SK-N-MC (cell line): ENCODE data around the gene B4GALT4.

Experiments used
- DNase-seq: peaks from one replicate; pipeline ENCODE4 v3.0.0-alpha.2; 2011; ENCODE audit warnings: low read depth, low spot score
- H3K27ac ChIP-seq: fragments of 200-600 bp; sonication (generic); 2 replicates; pipeline ENCODE4 v1.5.1; 2016; ENCODE audit warnings: mixed run types
- H3K36me3 ChIP-seq: fragments of 200-600 bp; sonication (generic); 2 replicates; pipeline ENCODE4 v1.6.1; 2017; ENCODE audit warnings: antibody characterized with exemption, low read length, mixed read lengths; ENCODE audit not compliant: insufficient read depth
- H3K4me3 ChIP-seq: fragments of 200-600 bp; sonication (generic); 2 replicates; pipeline ENCODE4 v1.5.1; 2016
- H3K9ac ChIP-seq: fragments of 200-600 bp; sonication (generic); 2 replicates; pipeline ENCODE4 v1.8.0; 2017; ENCODE audit warnings: mixed run types, mixed read lengths; ENCODE audit not compliant: insufficient read length
- H3K9me3 ChIP-seq: fragments of 200-600 bp; sonication (generic); 2 replicates; pipeline ENCODE4 v1.6.1; 2017; ENCODE audit warnings: low read depth, mild to moderate bottlenecking, antibody characterized with exemption, low read length, moderate library complexity, mixed read lengths
- EZH2 ChIP-seq: fragments of 200-600 bp; sonication (generic); IDR thresholded peaks from one replicate; pipeline ENCODE4 v1.6.1; 2017; ENCODE audit warnings: antibody characterized with exemption
- FOXP2 ChIP-seq: optimal IDR thresholded peaks from 2 replicates; pipeline ENCODE3; 2011; ENCODE audit warnings: mild to moderate bottlenecking, moderate library complexity; ENCODE audit not compliant: insufficient read depth; ENCODE audit errors: extremely low read length, control extremely low read depth
- POLR2AphosphoS5 ChIP-seq: IDR thresholded peaks from 2 replicates; pipeline ENCODE4 v1.6.1; 2012; ENCODE audit warnings: mild to moderate bottlenecking, low read depth, low read length, borderline replicate concordance

Gene B4GALT4

DNA sequence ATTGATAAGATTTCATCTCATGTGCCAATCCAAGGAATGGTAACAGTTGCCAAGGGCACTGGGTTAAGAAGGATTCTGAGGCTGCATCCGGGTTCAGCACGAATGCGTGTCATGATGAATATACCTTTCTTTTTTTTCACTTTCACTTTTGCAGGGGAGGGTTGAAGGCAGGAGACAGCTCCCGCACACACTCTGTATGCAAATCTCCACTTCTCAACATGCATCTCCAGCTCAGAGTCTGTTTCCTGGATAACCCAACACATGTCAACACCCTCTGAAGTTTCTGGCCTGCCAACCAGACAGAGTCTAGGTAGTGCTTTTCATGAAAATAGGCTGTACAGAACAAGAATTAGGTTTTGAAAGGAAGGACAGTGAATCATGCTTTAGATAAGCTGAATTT is 21.6 kb downstream of the B4GALT4 start:
- Histone ChIP-seq H3K27ac (no peak overlapping the region), H3K9me3 (no peaks in the 10 kb centered on the region), H3K4me3 (no peak overlapping the region), H3K9ac (no peak overlapping the region), H3K36me3 (peaks cover 5% of the 10 kb centered on the region; the same call in 1 of the 2 replicates)
- DNase-seq: no peak
- TF ChIP-seq EZH2: no peak
- no peak for TF ChIP-seq POLR2AphosphoS5
- TF ChIP-seq FOXP2: no peak

- Histone ChIP-seq H3K27ac (no peak overlapping the region), H3K4me3 (no peak overlapping the region), H3K36me3 (peaks cover 10% of the 10 kb centered on the region; the same call in 1 of the 2 replicates), H3K9me3 (no peaks in the 10 kb centered on the region), H3K9ac (no peak overlapping the region)
- no peak for DNase-seq
- TF ChIP-seq POLR2AphosphoS5 (no peak), FOXP2 (no peak), EZH2 (no peak)
Observed at GRCh38 chr3:119211803-119212202, 28.9 kb downstream of the B4GALT4 start.

- H3K4me3 ChIP-seq: no peak overlapping the region
- DNase-seq: no peak
- H3K9ac ChIP-seq: no peak overlapping the region
- H3K36me3 ChIP-seq: peaks cover 10% of the 10 kb centered on the region; the same call in 1 of the 2 replicates
- no peak overlapping the region for H3K27ac ChIP-seq
- TF ChIP-seq POLR2AphosphoS5 (no peak), FOXP2 (no peak), EZH2 (no peak)
- no peaks in the 10 kb centered on the region for H3K9me3 ChIP-seq
Observed at GRCh38 chr3:119211193-119211592, 29.5 kb downstream of the B4GALT4 start.

- Histone ChIP-seq H3K9me3 (no peaks in the 10 kb centered on the region), H3K27ac (no peak overlapping the region), H3K9ac (no peak overlapping the region), H3K36me3 (0 out of 2 replicates have a peak, but pooled peaks cover 5% of the 10 kb centered on the region), H3K4me3 (no peak overlapping the region)
- TF ChIP-seq POLR2AphosphoS5: no peak
- TF ChIP-seq EZH2: no peak
- no peak for TF ChIP-seq FOXP2
- DNase-seq: no peak
Observed at GRCh38 chr3:119207512-119207875, 33.2 kb downstream of the B4GALT4 start.

GRCh38 chr3:119206611-119207511 is 33.8 kb downstream of the B4GALT4 start:
- no peak for DNase-seq
- H3K9ac ChIP-seq: no peak overlapping the region
- no peak overlapping the region for H3K4me3 ChIP-seq
- no peaks in the 10 kb centered on the region for H3K9me3 ChIP-seq
- no peaks in the 10 kb centered on the region for H3K36me3 ChIP-seq
- TF ChIP-seq POLR2AphosphoS5: no peak
- no peak for TF ChIP-seq FOXP2
- TF ChIP-seq EZH2: no peak
- no peak overlapping the region for H3K27ac ChIP-seq

- Histone ChIP-seq H3K4me3 (no peak overlapping the region), H3K36me3 (no peaks in the 10 kb centered on the region), H3K27ac (no peak overlapping the region), H3K9me3 (no peaks in the 10 kb centered on the region), H3K9ac (no peak overlapping the region)
- TF ChIP-seq POLR2AphosphoS5 (no peak), FOXP2 (no peak), EZH2 (no peak)
- no peak for DNase-seq
Observed at GRCh38 chr3:119205685-119206084, 35.0 kb downstream of the B4GALT4 start.

- TF ChIP-seq POLR2AphosphoS5 (no peak), FOXP2 (no peak), EZH2 (no peak)
- H3K36me3 ChIP-seq: no peaks in the 10 kb centered on the region
Observed at GRCh38 chr3:119205209-119205608, 35.5 kb downstream of the B4GALT4 start.

DNA sequence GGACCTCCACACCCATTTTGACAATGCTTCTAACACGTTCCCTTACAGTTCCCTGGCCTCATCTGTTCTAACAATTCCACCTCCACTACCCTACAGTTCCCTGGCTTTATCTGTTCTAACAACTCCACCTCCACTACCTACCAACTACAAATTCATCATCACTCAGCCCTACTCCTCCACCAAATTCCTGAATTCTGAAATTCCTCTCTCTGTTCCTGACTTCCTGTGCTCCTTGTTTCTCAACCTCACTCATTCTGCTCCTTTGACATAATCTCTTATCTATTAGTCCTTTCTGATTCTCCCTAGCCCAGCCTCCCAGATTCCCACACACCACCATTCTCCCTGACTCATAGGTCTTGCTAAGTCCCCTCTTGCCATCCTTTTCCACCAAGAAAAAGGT is 44.8 kb downstream of the B4GALT4 start:
- DNase-seq: no peak
- no peaks in the 10 kb centered on the region for H3K36me3 ChIP-seq
- H3K9me3 ChIP-seq: no peaks in the 10 kb centered on the region
- TF ChIP-seq FOXP2: no peak
- TF ChIP-seq POLR2AphosphoS5: no peak
- no peak for TF ChIP-seq EZH2
- no peak overlapping the region for H3K4me3 ChIP-seq
- no peak overlapping the region for H3K27ac ChIP-seq
- H3K9ac ChIP-seq: no peak overlapping the region

More at GRCh38 chr3:119205209-119205608, 35.5 kb downstream of the B4GALT4 start:
- Histone ChIP-seq H3K9ac (no peak overlapping the region), H3K27ac (no peak overlapping the region), H3K9me3 (no peaks in the 10 kb centered on the region), H3K4me3 (no peak overlapping the region)
- DNase-seq: no peak
